T-helper 17 cell (primary cell): Measurements from ENCODE around the gene EML1. TPM values are rescaled to one million over a fixed set of nuclear protein-coding genes. Genes with fewer than 3 reads are reported as not detected.
"Not testable (repeated sequence)": the region's sequence is repeated elsewhere in the genome, so short reads cannot be mapped to it uniquely, and the experiment has no call there.

Experiments used
- ATAC-seq: fragments of 150-1000 bp; cut with Tn5 transposase; 2 replicates; pipeline ENCODE4 v1.10.0; 2021; ENCODE audit warnings: mild to moderate bottlenecking, moderate library complexity
- DNase-seq, 3 donors: peaks; one replicate each; pipeline versions ENCODE4 v3.0.0 to v3.0.0-alpha.2; 2020 to 2021
- H3K9me3 ChIP-seq: one replicate; pipeline ENCODE4 v1.7.0; 2013; ENCODE audit warnings: low read length, mild to moderate bottlenecking; ENCODE audit not compliant: control insufficient read depth, poor library complexity, severe bottlenecking
- H3K27ac Mint-ChIP-seq: one replicate; pipeline ENCODE4 v1.8.0; 2022; ENCODE audit warnings: mild to moderate bottlenecking, moderate library complexity, mixed read lengths
- H3K27me3 Mint-ChIP-seq: one replicate; pipeline ENCODE4 v1.8.0; 2022; ENCODE audit warnings: mixed read lengths
- H3K36me3 Mint-ChIP-seq: one replicate; pipeline ENCODE4 v1.8.0; 2022; ENCODE audit warnings: low read depth, mixed read lengths
- H3K4me1 Mint-ChIP-seq: one replicate; pipeline ENCODE4 v1.8.0; 2022; ENCODE audit warnings: mild to moderate bottlenecking, mixed read lengths
- H3K4me3 Mint-ChIP-seq: one replicate; pipeline ENCODE4 v1.8.0; 2022; ENCODE audit warnings: mild to moderate bottlenecking, moderate library complexity, mixed read lengths
- total RNA-seq, 4 donors: library from RNA in 2 of 4; stranded (reverse) in 2 of 4; gene quantifications; one replicate each; pipeline ENCODE4 v1.2.3 and lab custom pipeline; 2022 to 2026

Gene EML1
- total RNA-seq, 2 donors from 2014 or later = 0.27 TPM; not detected in 1

GRCh38 chr14:99947695-99948094 lies 154.5 kb downstream of the EML1 start:
- H3K4me3 Mint-ChIP-seq = no peak overlapping the region
- no peak overlapping the region for H3K27ac Mint-ChIP-seq
- ATAC-seq (no peak), DNase-seq (no peak)
- H3K36me3 Mint-ChIP-seq = no peaks in the 10 kb centered on the region
- peaks cover 32% of the 10 kb centered on the region for H3K27me3 Mint-ChIP-seq
- peaks cover 3% of the 10 kb centered on the region for H3K4me1 Mint-ChIP-seq
- no peaks in the 10 kb centered on the region for H3K9me3 ChIP-seq

GRCh38 chr14:99949011-99949732 lies 156.0 kb downstream of the EML1 start:
- DNase-seq, H3K36me3 Mint-ChIP-seq, ATAC-seq, H3K4me3 Mint-ChIP-seq, H3K27ac Mint-ChIP-seq, H3K4me1 Mint-ChIP-seq, H3K9me3 ChIP-seq: not testable (repeated sequence)
- peaks cover 20% of the 10 kb centered on the region for H3K27me3 Mint-ChIP-seq

GRCh38 chr14:99950181-99950580 lies 157.0 kb downstream of the EML1 start:
- Mint-ChIP-seq H3K4me3 (no peak overlapping the region), H3K27ac (no peak overlapping the region), H3K27me3 (peaks cover 16% of the 10 kb centered on the region), H3K4me1 (peaks cover 3% of the 10 kb centered on the region), H3K36me3 (no peaks in the 10 kb centered on the region)
- H3K9me3 ChIP-seq = no peaks in the 10 kb centered on the region
- no peak for ATAC-seq
- DNase-seq = no peak

- no peak overlapping the region for H3K27ac Mint-ChIP-seq
- ATAC-seq = no peak
- no peaks in the 10 kb centered on the region for H3K9me3 ChIP-seq
- peaks cover 10% of the 10 kb centered on the region for H3K27me3 Mint-ChIP-seq
- no peak for DNase-seq
- H3K4me1 Mint-ChIP-seq = peaks cover 3% of the 10 kb centered on the region
- no peak overlapping the region for H3K4me3 Mint-ChIP-seq
- H3K36me3 Mint-ChIP-seq = no peaks in the 10 kb centered on the region
Observed at GRCh38 chr14:99951085-99951484, 157.9 kb downstream of the EML1 start.

- no peak for DNase-seq
- no peak overlapping the region for H3K27ac Mint-ChIP-seq
- H3K9me3 ChIP-seq = no peaks in the 10 kb centered on the region
- peaks cover under 1% of the 10 kb centered on the region for H3K27me3 Mint-ChIP-seq
- no peak overlapping the region for H3K4me3 Mint-ChIP-seq
- H3K36me3 Mint-ChIP-seq = no peaks in the 10 kb centered on the region
- ATAC-seq = no peak
- no peaks in the 10 kb centered on the region for H3K4me1 Mint-ChIP-seq
Observed at GRCh38 chr14:99952039-99952438, 158.8 kb downstream of the EML1 start.

GRCh38 chr14:99952453-99952852 lies 159.2 kb downstream of the EML1 start:
- no peak for ATAC-seq
- H3K27ac Mint-ChIP-seq = no peak overlapping the region
- H3K36me3 Mint-ChIP-seq = no peaks in the 10 kb centered on the region
- H3K4me1 Mint-ChIP-seq = no peaks in the 10 kb centered on the region
- no peaks in the 10 kb centered on the region for H3K27me3 Mint-ChIP-seq
- no peak for DNase-seq
- no peak overlapping the region for H3K4me3 Mint-ChIP-seq
- no peaks in the 10 kb centered on the region for H3K9me3 ChIP-seq

GRCh38 chr14:99955826-99956455 lies 162.7 kb downstream of the EML1 start:
- H3K4me3 Mint-ChIP-seq = no peak overlapping the region
- H3K4me1 Mint-ChIP-seq = peaks cover 2% of the 10 kb centered on the region
- DNase-seq (no peak), ATAC-seq (no peak)
- peaks cover 22% of the 10 kb centered on the region for H3K27me3 Mint-ChIP-seq
- no peaks in the 10 kb centered on the region for H3K9me3 ChIP-seq
- peaks cover 2% of the 10 kb centered on the region for H3K36me3 Mint-ChIP-seq
- no peak overlapping the region for H3K27ac Mint-ChIP-seq

- Mint-ChIP-seq H3K27ac (no peak overlapping the region), H3K27me3 (peaks cover 42% of the 10 kb centered on the region), H3K36me3 (peaks cover 2% of the 10 kb centered on the region), H3K4me1 (peaks cover 2% of the 10 kb centered on the region), H3K4me3 (no peak overlapping the region)
- DNase-seq (no peak), ATAC-seq (no peak)
- H3K9me3 ChIP-seq = no peaks in the 10 kb centered on the region
Observed at GRCh38 chr14:99958380-99958779, 165.2 kb downstream of the EML1 start.

GRCh38 chr14:99961826-99962518 lies 168.8 kb downstream of the EML1 start:
- Mint-ChIP-seq H3K27ac (no peak overlapping the region), H3K4me3 (no peak overlapping the region), H3K4me1 (peaks cover 2% of the 10 kb centered on the region), H3K27me3 (peaks cover 74% of the 10 kb centered on the region), H3K36me3 (peaks cover 2% of the 10 kb centered on the region)
- ATAC-seq = no peak
- DNase-seq = no peak
- no peaks in the 10 kb centered on the region for H3K9me3 ChIP-seq

GRCh38 chr14:99964979-99965378 lies 171.8 kb downstream of the EML1 start:
- DNase-seq (no peak), ATAC-seq (no peak)
- Mint-ChIP-seq H3K36me3 (no peaks in the 10 kb centered on the region), H3K4me3 (no peak overlapping the region), H3K27ac (no peak overlapping the region), H3K27me3 (peaks cover 89% of the 10 kb centered on the region), H3K4me1 (peaks cover 2% of the 10 kb centered on the region)
- no peaks in the 10 kb centered on the region for H3K9me3 ChIP-seq

GRCh38 chr14:99966037-99966835 lies 173.0 kb downstream of the EML1 start:
- Mint-ChIP-seq H3K4me1 (peaks cover 2% of the 10 kb centered on the region), H3K27ac (no peak overlapping the region), H3K36me3 (no peaks in the 10 kb centered on the region), H3K27me3 (peaks cover 82% of the 10 kb centered on the region), H3K4me3 (no peak overlapping the region)
- no peak for ATAC-seq
- no peak for DNase-seq
- H3K9me3 ChIP-seq = no peaks in the 10 kb centered on the region

GRCh38 chr14:99966912-99967311 lies 173.7 kb downstream of the EML1 start:
- no peak overlapping the region for H3K4me3 Mint-ChIP-seq
- H3K4me1 Mint-ChIP-seq = peaks cover 2% of the 10 kb centered on the region
- no peaks in the 10 kb centered on the region for H3K9me3 ChIP-seq
- H3K36me3 Mint-ChIP-seq = no peaks in the 10 kb centered on the region
- H3K27me3 Mint-ChIP-seq = peaks cover 78% of the 10 kb centered on the region
- no peak for ATAC-seq
- no peak for DNase-seq
- no peak overlapping the region for H3K27ac Mint-ChIP-seq
